ENCODE data around the gene DISP2.

- TF ChIP-seq TSHZ1 (tag by site-specific recombination; IDR thresholded peaks at IDR 0.05; ENCODE audit: borderline replicate concordance): no peak
- TF ChIP-seq, protein P1, sequence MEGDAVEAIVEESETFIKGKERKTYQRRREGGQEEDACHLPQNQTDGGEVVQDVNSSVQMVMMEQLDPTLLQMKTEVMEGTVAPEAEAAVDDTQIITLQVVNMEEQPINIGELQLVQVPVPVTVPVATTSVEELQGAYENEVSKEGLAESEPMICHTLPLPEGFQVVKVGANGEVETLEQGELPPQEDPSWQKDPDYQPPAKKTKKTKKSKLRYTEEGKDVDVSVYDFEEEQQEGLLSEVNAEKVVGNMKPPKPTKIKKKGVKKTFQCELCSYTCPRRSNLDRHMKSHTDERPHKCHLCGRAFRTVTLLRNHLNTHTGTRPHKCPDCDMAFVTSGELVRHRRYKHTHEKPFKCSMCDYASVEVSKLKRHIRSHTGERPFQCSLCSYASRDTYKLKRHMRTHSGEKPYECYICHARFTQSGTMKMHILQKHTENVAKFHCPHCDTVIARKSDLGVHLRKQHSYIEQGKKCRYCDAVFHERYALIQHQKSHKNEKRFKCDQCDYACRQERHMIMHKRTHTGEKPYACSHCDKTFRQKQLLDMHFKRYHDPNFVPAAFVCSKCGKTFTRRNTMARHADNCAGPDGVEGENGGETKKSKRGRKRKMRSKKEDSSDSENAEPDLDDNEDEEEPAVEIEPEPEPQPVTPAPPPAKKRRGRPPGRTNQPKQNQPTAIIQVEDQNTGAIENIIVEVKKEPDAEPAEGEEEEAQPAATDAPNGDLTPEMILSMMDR (tag by site-specific recombination; IDR thresholded peaks at IDR 0.05): no peak
- no peak for TF ChIP-seq SP2 (tag by site-specific recombination; IDR thresholded peaks at IDR 0.05)
Observed at GRCh38 chr15:40372981-40373380, 15.0 kb downstream of the DISP2 start.

Data from HEK293 (cell line).